Measurements from ENCODE around the gene CFAP100. TPM values are rescaled to one million over a fixed set of nuclear protein-coding genes. Genes with fewer than 3 reads are reported as not detected.

CFAP100 gene
- total RNA-seq, 4 donors from 2014 or later, result not detected

GRCh38 chr3:126390751-126391150 lies 4.0 kb upstream of the CFAP100 start:
- Histone ChIP-seq H3K27me3 (no peaks in the 10 kb centered on the region), H3K36me3 (no peaks in the 10 kb centered on the region), H3K9me3 (no peaks in the 10 kb centered on the region), H3K27ac (no peak overlapping the region), H3K4me3 (no peak overlapping the region), H3K4me1 (peaks cover 0 to 4% (median 0%) of the 10 kb centered on the region in 4 donors)
- no peak for TF ChIP-seq POLR2A (IDR thresholded peaks at IDR 0.05)
- TF ChIP-seq CTCF (IDR thresholded peaks at IDR 0.05), result no peak
- DNase-seq, result peak in 1 of 3 donors; percentile 44

- H3K27me3 ChIP-seq, result no peaks in the 10 kb centered on the region
- H3K4me3 ChIP-seq, result no peak overlapping the region
- peaks cover 0 to 4% (median 0%) of the 10 kb centered on the region in 4 donors for H3K4me1 ChIP-seq
- no peaks in the 10 kb centered on the region for H3K36me3 ChIP-seq
- H3K27ac ChIP-seq, result no peak overlapping the region
- H3K9me3 ChIP-seq, result no peaks in the 10 kb centered on the region
- no peak for DNase-seq
- TF ChIP-seq POLR2A (IDR thresholded peaks at IDR 0.05) (no peak), CTCF (IDR thresholded peaks at IDR 0.05) (no peak)
Measured at GRCh38 chr3:126391631-126392030, 3.1 kb upstream of the CFAP100 start.

- Histone ChIP-seq H3K36me3 (no peaks in the 10 kb centered on the region), H3K27ac (no peak overlapping the region), H3K27me3 (no peaks in the 10 kb centered on the region), H3K4me1 (peaks cover 0 to 4% (median 0%) of the 10 kb centered on the region in 4 donors), H3K9me3 (no peaks in the 10 kb centered on the region), H3K4me3 (no peak overlapping the region)
- DNase-seq, result no peak
- no peak for TF ChIP-seq CTCF (IDR thresholded peaks at IDR 0.05)
- TF ChIP-seq POLR2A (IDR thresholded peaks at IDR 0.05), result no peak
Measured at GRCh38 chr3:126392246-126392645, 2.5 kb upstream of the CFAP100 start.

- no peak for TF ChIP-seq POLR2A (IDR thresholded peaks at IDR 0.05)
- Histone ChIP-seq H3K4me3 (no peak overlapping the region), H3K27ac (no peak overlapping the region), H3K4me1 (peaks cover 0 to 4% (median 0%) of the 10 kb centered on the region in 4 donors), H3K27me3 (no peaks in the 10 kb centered on the region), H3K9me3 (no peaks in the 10 kb centered on the region), H3K36me3 (no peaks in the 10 kb centered on the region)
- DNase-seq, result no peak
Measured at GRCh38 chr3:126393563-126393962, 1.1 kb upstream of the CFAP100 start.

- no peaks in the 10 kb centered on the region for H3K4me1 ChIP-seq
- no peaks in the 10 kb centered on the region for H3K9me3 ChIP-seq
- no peak for DNase-seq
- no peaks in the 10 kb centered on the region for H3K36me3 ChIP-seq
- TF ChIP-seq CTCF (IDR thresholded peaks at IDR 0.05), result no peak
- TF ChIP-seq POLR2A (IDR thresholded peaks at IDR 0.05), result no peak
- H3K27me3 ChIP-seq, result no peaks in the 10 kb centered on the region
- H3K4me3 ChIP-seq, result peak overlapping the region in 1 of 4 donors; percentile 35
- no peak overlapping the region for H3K27ac ChIP-seq
Measured at GRCh38 chr3:126394977-126395321, 240 bp downstream of the CFAP100 start.

GRCh38 chr3:126395846-126396513 lies 1.3 kb downstream of the CFAP100 start:
- Histone ChIP-seq H3K4me3 (no peak overlapping the region), H3K9me3 (no peaks in the 10 kb centered on the region), H3K27me3 (no peaks in the 10 kb centered on the region), H3K36me3 (no peaks in the 10 kb centered on the region), H3K4me1 (no peaks in the 10 kb centered on the region), H3K27ac (no peak overlapping the region)
- TF ChIP-seq CTCF (IDR thresholded peaks at IDR 0.05), result no peak
- TF ChIP-seq POLR2A (IDR thresholded peaks at IDR 0.05), result no peak
- no peak for DNase-seq
